ENCODE measurements around the gene CRELD2.

Gene CRELD2, protein sequence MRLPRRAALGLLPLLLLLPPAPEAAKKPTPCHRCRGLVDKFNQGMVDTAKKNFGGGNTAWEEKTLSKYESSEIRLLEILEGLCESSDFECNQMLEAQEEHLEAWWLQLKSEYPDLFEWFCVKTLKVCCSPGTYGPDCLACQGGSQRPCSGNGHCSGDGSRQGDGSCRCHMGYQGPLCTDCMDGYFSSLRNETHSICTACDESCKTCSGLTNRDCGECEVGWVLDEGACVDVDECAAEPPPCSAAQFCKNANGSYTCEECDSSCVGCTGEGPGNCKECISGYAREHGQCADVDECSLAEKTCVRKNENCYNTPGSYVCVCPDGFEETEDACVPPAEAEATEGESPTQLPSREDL

GRCh38 chr22:49917974-49918910, at the start of gene CRELD2, which contains the start of gene ALG12:
TSS of gene CRELD2 (plus strand) at chr22:49918634. CDS start at chr22:49918770, 136 bp downstream.
TSS of gene ALG12 (minus strand) at chr22:49918438. CDS start at chr22:49913765, 4,673 bp downstream.
- DNase-seq, result peak; percentile 98

DNA sequence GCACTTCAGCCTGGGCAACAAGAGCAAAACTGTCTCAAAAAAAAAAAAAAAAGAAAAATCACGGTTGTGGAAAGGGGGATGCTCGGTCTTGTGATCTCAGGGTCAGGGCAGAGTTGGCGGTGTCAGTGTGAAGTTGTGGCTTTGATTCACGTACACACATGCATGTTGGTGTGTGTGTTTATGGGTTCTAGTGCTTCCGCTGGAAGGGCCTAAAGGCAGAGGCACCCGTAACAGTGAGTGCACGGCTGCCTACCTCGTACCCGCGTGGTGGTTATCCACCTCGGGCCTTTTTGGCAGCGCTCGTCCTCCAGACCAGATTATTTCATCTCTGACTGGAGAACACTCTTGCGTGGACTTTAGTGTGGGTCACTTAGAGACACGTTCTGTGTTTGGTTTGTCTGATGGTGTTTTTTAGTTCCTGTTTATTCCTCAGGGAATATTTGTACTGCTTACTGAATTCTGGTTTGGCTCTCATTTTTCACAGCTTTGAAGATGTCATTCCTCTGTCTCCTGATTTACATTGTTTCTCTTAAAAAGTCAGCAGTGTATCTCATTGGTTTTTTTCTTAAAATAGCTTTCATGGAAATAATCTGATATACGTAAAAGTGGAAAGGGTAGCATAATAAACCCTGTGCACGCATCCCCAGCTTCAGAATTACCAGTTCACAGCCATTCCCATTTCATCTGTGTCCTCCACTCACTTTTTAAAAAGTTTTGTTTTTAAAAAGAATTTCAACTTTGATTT, 49.2 kb upstream of the CRELD2 start:
- no peak for DNase-seq

DNA sequence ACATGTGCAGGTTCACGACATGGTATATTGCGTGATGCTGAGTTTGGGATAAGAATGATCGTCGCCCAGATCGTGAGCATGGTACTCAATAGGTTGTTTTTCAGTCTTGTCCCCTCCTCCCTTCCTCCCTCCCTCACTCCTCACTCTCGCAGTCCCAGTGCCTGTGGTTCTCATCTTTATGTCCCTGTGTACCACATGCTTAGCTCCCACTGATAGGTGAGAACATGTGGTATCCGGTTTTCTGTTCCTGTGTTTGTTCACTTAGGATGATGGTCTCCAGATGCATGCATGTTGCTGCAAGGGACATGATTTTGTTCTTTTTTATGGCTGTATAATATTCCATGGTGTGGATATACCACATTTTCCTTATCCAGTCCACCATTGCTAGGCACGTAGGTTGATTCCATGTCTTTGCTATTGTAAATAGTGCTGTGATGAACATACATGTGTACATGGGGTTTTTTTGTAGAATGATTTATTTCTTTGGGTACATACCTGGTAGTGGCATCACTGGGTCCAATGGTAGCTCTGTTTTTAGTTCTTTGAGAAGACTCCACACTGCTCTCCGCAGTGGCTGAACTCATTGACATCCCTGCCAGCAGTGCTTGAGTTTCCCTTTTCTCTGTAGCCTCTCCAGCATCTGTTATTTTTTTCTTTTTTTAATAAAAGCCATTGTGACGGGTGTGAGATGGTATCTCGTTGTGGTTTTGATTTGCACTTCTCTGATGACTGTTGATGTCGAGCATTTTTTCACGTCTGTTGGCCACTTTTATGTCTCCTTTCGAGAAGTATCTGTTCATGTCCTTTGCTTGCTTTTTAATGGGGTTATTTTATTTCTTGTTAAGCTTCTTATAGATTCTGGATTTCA, 48.4 kb upstream of the CRELD2 start:
- DNase-seq, result no peak

- DNase-seq, result no peak
Observed at GRCh38 chr22:49871482-49871881, 47.0 kb upstream of the CRELD2 start.

DNA sequence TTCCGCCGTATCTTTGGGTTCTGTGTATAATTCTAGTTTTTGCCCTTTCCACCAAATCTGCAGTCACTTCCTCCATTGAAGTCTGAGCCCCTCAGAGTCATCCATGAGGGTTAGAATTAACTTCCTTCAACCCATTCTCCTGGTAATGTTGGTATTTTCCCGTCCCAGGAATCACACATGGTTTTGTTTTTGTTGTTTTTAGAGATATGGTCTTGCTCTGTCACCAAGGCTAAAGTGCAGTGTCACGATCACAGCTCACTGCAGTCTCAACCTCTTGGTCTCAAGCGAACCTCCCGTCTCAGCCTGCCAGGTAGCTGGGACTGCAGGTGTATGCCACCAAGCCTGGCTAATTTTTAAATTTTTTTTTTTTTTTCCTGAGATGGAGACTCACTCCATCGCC, 46.1 kb upstream of the CRELD2 start:
- DNase-seq, result no peak

GRCh38 chr22:49873228-49873940, 45.0 kb upstream of the CRELD2 start:
- no peak for DNase-seq

DNA sequence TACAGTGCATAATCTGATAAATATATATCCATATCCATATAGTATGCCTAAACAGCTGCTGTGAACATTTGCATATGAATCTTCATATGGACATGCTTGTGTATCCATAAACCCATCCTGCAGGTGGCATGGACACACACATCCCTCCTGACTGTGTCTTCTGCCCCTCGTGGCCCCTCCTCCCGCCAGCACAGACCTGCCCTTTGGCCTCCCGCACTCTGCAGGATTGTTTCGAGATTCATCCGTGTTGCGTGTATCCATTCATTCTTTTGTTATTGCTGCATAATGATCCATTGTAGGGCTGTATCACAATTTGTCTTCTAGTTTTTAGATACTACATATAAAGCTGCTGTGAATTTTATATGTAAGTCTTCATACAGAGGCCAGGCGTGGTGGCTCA, 40.8 kb upstream of the CRELD2 start:
- no peak for DNase-seq

- DNase-seq, result no peak
Observed at GRCh38 chr22:49878206-49878605, 40.2 kb upstream of the CRELD2 start.

GRCh38 chr22:49879871-49880270, 38.6 kb upstream of the CRELD2 start:
- DNase-seq, result no peak

DNA sequence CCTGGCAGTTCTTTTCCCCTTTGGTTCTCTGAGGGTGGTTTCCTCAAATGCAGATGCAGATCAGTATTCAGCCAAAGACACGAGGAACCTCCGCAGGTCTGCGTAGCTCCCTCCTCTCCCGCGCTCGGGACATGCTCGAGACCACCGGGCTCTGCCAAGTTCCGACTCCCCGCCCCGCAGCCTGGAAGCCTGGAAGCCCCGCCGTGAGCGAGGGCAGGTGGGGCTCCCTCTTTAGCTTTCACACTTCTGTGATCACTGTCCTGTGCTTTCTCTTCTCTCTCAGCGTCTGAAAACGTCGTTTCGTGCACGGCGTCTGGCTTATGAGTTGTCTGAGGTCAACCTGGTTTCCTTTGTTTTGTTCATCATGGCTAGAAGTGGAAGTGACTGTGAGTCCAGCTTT, 38.2 kb upstream of the CRELD2 start:
- DNase-seq, result no peak

- DNase-seq, result no peak
Observed at GRCh38 chr22:49881856-49882255, 36.6 kb upstream of the CRELD2 start.

DNA sequence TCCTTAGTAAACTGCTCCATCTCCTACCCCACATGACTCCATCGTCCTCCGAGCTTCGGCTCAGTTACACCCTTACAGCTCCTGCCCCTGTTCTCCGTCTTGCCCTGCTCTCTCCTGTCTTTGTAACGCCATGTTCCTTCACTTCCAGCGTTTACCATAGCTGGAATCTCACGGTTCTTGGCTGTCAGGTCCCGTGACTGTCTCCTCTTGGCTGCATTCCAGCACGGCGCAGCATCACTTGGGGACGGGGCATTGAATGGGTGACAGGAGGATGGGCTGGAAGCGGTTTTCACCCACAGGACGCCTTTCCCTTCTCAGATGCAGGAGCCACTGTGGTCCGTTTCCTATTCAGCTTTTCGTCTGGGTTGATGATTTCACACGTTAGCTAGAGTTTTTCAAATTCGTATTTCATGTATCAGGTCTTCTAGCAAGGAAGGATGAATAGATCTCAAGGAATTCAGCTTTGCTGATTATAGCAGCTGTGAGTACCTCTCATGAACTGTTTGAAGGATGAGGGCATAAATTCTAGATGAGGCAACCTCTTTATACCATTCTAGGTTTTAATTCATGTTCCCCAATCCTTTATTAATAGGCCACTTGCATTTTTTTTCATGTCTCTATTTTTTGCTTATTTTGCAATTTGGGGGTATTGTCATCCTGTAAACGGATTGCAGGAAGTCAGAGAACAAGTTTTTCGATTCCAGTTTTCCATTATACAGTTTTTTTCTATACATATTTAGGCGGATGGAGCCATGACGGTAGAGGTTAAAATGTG, 35.7 kb upstream of the CRELD2 start:
- DNase-seq, result no peak

DNA sequence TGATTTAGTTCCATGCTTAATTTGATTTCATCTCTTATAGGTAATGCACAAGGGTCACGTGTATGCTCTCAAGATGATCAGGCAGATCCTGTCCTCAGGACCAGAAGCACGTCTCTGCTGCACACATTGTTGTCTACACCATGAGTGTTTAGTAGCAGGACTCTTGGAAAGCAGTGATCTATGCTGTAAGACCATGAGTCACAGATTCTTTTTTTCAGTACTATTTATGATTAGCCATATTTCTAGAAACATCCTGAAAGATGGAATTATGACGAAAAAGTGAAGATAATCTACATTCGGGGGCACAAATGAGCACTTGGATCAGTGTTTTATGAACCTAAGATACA, 35.2 kb upstream of the CRELD2 start:
- no peak for DNase-seq

GRCh38 chr22:49884075-49884474, 34.4 kb upstream of the CRELD2 start:
- no peak for DNase-seq

- DNase-seq, result no peak
Observed at GRCh38 chr22:49884503-49885260, 33.8 kb upstream of the CRELD2 start.

DNA sequence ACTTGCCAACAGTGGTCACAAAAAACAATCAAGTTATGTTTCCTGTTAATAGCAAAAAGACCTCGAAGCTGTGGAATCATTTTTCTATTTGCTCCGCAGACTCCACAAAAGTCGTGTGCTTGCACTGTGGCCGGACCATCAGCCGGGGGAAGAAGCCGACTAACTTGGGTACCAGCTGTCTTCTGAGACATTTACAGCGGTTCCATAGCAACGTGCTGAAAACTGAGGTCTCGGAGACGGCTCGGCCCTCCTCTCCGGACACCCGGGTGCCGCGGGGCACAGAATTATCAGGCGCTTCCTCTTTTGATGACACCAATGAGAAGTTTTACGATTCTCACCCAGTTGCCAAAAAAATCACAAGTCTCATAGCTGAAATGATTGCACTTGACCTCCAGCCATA, 33.2 kb upstream of the CRELD2 start:
- no peak for DNase-seq

DNA sequence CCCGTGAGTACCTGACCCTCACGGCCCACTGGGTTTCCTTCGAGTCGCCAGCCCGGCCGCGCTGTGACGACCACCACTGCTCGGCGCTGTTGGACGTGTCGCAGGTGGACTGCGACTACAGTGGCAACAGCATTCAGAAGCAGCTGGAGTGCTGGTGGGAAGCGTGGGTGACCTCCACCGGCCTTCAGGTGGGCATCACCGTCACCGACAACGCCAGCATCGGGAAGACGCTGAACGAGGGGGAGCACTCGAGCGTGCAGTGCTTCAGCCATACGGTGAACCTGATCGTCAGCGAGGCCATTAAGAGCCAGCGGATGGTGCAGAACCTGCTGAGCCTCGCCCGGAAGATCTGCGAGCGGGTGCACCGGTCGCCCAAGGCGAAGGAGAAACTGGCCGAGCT, 32.6 kb upstream of the CRELD2 start:
- no peak for DNase-seq

DNA sequence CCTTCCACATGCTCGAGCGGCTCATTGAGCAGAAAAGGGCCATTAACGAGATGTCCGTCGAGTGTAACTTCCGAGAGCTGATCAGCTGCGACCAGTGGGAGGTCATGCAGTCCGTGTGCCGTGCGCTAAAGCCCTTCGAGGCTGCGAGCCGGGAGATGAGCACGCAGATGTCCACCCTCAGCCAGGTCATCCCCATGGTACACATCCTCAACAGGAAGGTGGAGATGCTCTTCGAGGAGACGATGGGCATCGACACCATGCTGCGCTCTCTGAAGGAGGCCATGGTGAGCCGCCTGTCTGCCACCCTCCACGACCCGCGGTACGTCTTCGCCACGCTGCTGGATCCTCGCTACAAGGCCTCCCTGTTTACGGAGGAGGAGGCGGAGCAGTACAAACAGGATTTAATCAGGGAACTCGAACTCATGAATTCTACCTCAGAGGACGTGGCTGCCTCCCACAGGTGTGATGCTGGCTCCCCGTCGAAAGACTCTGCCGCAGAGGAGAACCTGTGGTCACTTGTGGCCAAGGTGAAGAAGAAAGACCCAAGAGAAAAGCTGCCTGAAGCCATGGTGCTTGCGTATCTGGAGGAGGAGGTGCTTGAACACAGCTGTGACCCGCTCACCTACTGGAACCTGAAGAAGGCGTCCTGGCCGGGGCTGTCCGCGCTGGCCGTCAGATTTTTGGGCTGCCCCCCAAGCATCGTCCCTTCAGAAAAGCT, 31.9 kb upstream of the CRELD2 start:
- no peak for DNase-seq

GRCh38 chr22:49887064-49887451, 31.4 kb upstream of the CRELD2 start:
- no peak for DNase-seq

Data from right forelimb (tissue), 1 donor.